Stimulated activated CD8-positive, alpha-beta memory T cell treated with anti-CD3 and anti-CD28 coated beads, Interleukin-7, amount 100 ng/mL, for 1 hour (primary cell): ENCODE results near the gene IVNS1ABP.
"Not testable (repeated sequence)": the region's sequence is repeated elsewhere in the genome, so short reads cannot be mapped to it uniquely, and the experiment has no call there.

Source experiments
- DNase-seq, 2 donors: peaks; one replicate each; pipeline ENCODE4 v3.0.0-alpha.2; 2020; ENCODE audit warnings: low read depth in 2 of 2

IVNS1ABP gene

DNA sequence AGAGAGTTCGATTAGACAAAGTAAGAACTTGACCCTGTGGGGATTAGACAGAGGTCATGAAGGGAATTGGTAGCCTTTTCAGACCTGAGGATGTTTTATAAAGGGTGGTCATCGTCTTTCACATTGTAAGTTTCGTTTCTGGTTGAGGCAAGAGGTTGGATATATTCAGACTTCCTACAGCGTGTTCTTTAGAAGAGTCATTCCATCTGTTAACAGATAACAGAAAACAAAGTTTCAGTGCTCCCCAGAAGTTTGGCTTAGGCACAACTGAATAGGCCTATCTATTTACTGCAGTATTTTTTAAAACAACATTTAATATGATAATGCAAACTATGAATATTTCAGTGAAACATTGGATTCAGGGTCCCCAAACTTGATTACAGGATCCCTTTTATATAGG lies 17.1 kb upstream of the IVNS1ABP start:
- DNase-seq: no peak

DNA sequence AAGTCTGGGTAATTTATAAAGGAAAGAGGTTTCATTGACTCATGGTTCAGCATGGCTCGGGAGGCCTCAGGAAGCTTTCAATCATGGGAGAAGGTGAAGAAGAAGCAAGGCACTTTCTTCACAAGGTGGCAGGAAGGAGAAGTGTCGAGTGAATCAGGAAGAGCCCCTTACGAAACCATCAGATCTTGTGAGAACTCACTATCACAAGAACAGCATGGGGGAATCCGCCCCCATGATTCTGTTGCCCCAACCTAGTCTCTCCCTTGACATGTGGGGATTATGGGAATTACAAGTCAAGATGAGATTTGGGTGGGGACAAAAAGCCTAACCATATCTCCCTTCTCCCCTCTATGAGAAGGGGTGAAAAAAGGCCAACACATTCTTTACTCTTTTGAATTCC lies 11.2 kb upstream of the IVNS1ABP start:
- no peak for DNase-seq

DNA sequence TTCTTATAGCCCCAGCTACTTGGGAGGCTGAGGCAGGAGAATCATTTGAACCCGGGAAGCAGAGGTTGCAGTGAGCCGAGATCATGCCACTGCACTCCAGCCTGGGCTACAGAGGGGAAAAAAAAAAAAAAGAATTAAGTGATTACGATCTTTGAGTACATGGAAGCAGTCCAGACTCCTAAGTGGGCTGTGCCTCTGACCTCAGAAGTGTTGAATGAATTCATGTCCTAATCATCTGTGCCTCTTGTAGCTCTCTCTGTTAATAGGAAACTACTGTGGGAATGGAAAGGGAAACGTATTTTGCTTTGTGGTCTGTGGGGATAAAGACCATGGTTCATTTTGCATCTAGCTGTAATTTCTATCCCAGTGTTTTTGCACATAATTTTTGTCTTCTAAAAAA lies 8.4 kb upstream of the IVNS1ABP start:
- no peak for DNase-seq

DNA sequence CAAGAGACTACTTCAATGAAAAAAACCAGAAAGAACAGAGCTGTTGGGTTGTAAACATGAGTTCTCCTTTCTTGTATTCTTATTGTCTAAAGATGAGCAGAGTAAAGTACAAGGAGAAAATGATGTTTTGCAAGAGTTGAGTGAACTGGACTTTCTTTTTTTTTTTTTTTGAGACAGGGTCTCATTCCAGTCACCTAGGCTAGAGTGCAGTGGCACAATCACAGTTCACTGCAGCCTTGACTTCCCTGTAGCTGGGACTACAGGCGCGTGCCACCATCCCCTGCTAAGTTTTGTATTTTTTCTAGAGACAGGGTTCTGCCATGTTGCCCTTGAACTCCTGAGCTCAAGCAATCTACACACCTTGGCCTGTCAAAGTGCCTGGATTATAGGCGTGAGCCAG lies 7.1 kb upstream of the IVNS1ABP start:
- DNase-seq: no peak

DNA sequence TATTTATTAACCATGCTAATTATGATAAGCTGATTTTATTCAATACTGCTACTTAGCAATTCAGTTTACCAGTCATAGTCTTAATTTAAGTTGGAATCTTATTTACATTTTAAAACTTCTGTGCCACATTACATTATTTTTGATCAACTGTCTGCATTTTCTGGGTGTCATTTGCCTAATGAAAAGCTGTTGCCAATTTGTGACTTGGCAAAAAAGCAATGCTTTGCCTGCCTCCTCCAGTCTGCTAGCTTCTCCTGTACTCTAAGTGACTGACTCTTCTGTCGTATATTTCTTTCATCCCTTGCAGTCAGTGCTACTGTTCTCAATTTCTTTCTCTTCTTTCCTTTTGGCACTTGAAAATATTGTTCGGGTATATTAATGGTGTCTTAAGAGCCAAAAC lies 5.6 kb upstream of the IVNS1ABP start:
- DNase-seq: no peak

DNA sequence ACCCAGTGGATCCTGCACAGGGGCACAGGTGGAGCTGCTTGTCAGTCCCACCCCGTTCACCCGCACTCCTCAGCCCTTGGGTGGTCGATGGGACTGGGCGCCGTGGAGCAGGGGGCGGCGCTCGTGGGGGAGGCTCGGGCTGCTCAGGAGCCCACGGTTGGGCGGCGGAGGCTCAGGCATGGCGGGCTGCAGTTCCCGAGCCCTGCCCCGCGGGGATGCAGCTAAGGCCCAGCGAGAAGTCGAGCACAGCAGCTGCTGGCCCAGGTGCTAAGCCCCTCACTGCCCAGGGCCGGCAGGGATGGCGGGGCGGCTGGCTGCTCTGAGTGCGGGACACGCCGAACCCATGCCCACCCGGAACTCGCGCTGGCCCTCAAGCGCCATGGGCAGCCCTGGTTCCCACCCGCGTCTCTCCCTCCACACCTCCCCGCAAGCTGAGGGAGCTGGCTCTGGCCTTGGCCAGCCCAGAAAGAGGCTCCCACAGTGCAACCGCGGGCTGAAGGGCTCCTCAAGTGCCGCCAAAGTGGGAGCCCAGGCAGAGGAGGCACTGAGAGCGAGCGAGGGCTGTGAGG lies 4.7 kb upstream of the IVNS1ABP start:
- not testable (repeated sequence) for DNase-seq

DNA sequence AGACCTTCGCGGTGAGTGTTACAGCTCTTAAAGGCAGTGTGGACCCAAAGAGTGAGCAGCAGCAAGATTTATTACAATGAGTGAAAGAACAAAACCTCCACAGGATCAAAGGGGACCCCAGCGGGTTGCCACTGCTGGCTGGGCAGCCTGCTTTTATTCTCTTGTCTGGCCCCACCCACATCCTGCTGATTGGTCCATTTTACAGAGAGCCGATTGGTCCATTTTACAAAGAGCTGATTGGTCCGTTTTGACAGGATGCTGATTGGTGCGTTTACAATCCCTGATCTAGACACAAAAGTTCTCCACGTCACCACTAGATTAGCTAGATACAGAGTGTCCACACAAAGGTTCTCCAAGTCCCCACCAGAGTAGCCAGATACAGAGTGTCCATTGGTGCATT lies 4.1 kb upstream of the IVNS1ABP start:
- DNase-seq: not testable (repeated sequence)

DNA sequence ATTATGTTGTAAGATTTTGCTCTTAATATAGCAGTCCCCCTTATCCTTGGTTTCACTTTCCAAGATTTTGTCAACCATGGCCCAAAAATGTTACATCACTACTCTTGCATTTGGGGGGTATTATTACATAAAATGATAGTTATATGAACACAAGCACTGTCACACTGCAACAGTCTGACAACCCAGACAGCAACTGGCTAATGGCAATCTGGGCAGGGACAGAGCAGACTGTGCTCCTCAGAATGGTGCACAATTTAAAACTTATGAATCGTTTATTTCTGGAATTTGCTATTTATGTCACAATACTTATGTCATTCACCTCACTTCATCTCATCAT lies 2.1 kb upstream of the IVNS1ABP start:
- DNase-seq: no peak

DNA sequence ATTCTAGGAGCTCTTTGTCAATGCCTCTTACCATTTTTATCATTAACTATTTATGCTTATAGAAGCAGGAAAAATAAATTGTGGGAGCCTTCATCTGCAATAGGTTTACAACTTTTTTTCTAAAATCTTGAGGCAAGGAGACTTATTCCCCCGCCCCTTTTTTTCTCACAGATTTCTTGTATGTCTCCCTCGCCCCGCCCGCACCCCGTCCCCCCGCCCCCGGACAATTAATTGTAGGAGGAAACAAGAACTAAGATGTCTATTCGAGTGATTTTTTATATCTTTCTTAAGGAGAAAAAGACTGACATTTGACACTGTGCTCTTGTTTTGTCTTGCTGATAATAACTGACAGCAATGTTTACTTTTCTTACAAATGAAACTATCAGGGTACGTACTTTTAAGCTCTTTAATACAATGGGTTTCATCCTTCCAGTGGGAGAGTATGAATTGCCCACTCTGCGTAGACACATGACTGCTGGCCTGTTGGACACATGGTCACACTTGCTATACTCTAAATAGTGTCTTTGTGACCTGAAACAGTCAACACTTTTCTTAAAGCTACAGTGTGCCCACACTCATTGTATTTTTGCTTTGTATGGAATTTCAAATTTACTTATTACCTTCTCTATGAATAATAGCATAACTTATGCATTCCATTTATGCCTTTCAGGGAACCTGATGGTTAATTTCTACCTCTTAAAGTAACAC lies 1.5 kb upstream of the IVNS1ABP start:
- no peak for DNase-seq

DNA sequence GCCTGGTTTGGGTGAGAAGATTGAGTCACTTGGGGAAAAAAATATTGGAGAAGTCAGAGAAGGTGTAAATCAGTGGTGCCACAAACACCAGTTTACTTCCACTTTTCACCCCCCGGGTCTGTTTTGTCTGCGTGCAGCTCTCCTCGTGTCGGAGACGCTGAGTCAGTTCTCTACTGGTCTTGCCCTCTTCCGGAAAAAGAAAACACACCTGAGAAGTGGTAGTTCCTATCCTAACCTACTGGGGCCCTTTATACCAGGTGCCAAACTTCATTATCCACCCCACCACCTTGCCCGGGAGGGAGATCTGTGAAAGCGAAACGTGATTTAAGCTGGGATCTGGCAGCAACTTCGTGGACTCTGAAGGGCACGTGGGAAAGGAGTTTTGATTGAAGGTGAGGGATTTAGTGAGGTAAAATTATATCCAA lies 855 bp upstream of the IVNS1ABP start:
- peak; percentile 50 to 51 for DNase-seq

DNA sequence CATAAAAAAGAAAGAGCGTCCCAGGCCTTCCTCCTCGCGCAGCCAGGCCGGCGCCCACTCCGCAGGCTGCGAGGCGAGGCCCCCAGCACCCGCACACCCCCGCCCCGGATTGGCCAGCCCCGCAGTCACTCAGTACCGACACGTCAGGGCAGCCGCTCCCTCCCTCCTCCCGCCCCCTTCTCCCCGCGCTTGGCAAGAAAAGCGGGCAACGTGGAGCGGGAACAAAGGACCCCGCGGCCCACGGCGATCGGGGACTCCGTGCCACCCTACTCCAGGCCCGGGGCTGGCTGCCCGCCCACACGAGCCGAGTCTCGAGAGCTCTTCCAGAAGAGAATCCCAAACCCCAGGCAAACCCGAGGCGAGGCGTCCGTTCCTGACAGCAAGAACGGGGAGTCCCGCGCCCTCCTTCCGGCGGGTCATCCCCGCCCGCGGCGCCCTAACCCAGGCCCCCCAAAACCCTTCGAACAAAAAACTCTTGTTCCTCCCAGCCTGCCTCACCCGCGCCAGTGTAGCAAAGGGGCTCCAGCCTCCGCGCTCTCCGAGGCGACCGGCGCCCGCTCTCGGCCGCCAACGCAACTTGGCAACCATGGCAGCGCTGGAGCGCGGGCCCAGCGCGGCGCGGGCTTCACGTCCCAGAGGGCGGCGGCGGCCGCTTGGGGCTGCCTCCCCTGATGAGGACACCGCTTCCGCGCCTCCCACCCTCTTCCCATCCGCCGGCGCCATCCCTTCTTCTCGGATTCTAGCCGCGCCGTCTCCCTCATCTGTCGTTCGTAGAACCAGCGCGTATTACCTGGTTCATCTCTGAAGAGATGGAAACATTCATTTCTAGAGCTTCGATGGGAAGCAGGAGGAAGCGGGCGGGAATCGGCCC lies 645 bp downstream of the IVNS1ABP start:
- DNase-seq: peak; percentile 79 to 81

DNA sequence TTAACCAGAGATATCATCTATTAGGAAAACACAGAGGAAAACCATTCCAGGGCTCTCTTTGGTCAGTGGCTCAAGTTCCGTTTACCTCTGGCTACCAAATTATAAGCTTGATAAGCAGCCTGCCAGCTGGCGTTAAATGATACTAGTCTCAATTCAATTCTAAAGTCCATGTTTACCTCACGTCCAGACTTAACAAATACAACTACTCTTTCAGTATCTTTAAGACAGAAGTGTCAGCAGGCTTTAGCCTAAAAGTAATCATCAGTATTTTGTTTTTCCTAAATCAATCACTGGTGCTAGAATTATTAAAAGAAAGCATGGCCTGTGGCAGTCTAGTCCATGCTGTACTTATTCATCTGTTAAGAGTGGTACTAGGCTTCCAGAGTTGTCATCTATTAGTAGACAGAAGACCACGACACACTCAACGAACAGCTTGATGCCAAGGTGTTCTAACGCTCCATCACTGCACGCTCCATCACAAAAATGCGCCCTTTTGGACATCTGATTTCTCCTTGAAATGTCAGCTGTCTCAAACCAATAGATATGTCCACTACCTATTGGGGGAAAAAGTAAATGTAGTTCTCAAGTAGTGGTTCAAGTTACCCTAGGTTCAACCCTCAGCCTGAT lies 1.5 kb downstream of the IVNS1ABP start:
- no peak for DNase-seq

DNA sequence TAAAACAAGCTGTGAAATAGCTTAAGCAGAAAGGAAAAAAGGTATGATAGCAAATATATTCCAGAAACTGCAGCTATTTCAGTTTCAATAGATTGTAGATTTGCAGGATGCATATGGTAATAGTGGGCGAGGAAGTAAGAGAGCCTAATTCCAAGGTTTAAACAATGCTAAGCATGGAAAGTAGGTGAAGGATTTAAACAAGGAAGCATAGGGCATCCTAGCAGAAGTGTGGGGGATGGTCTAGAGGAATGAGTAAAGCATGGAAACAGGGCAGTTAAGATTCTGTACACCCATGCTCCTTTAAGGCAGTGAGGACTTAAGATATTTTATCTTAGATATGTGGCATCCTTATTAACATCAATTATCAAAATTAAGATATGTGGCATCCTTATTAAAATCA lies 2.6 kb downstream of the IVNS1ABP start:
- no peak for DNase-seq

DNA sequence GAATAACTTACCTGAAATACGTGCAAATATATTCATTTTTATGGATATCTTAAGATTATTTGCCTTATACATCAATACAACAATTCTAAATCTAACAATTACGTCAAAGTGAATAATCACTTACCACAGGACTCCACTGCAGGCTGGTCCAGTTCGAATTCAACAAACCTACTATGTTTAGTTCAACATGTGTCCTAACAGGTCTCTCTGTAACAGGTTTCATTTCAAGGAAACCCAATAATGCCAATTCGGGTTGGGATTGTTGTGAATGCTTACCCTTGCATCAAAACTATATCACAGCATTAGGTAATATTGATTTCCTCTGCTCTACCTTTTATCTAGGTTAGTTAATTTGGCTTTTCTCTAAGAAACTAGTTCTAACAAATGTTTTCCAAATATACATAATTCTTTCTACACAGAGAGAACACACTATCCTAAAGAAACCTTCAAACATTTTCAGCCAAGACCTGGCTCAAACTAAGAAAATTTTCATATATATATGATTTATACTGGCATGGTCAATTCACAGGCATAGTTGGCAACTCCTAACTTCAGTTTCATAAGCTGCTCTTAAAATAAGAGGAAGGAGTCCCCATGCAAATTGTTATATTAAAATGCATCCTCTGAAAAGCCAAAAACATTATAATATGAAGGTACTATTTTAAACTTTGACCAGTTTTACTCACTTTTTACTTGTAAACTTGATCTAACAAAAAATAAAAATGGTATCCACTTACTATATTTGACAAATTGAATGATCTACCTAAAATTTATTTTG lies 4.5 kb downstream of the IVNS1ABP start:
- DNase-seq: no peak

DNA sequence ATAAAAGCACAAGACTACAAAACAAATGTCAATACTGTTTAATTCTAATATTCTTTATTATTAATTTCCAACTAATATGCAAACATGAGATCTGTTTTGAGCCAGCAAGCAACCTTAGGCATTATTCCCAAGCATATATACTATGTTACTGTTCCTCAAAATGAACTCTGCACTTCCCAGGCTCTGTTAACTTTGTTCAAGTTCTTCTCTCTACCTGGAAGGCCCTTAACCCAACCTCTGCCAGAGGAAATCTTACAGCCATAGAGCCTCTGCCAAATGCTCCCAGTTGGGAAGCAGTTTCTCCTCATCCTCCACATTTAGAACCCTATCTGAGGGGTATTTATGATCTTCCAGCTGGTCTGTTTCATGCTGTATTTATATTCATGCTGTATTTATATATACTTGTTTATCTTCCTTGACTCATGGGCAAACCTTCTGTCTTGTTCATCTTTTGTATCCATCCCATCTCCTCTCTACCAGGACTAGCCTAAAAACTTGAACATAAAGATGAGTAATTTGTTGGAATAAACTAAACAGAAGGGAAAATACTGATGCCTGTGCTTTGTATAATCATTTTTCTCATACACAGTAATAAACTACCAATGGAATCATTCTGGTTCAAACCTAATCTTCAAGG lies 5.3 kb downstream of the IVNS1ABP start:
- DNase-seq: no peak

DNA sequence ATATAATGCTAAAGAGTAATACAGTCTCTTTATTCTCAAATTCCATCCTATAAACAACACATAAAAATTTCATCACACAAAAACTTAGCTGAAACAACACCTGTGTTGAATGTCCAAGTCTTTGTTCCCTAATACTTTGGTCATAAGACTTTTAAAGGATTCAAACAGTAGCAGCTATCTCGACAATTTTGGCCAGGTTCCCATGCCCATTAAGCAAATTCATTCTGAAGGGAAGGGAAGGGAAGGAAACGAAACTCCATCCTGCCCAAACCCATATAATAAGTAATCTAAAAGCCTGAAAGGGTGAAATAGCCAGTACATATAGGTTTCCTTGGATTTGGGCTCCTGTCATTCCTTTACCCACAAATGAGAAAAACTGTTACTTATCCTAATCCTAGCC lies 7.5 kb downstream of the IVNS1ABP start:
- no peak for DNase-seq

DNA sequence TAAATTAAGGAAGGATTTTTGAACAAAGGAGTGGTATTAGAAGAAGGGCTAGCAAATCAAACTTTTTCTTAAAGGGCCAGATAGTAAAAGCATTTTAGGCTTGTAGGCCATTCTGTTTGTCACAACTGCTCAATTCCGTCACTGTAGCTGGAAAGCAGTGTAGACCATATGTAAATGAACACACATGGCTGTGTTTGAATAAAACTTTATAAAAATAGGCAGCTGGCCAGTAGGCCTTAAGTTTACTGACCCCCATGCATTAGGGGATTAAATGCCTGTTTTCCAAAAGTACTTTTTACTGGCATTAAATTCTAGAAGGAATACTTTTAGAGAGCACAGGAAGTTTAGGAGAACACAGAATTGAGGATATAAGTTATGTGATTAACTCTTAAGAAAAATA lies 8.9 kb downstream of the IVNS1ABP start:
- no peak for DNase-seq

DNA sequence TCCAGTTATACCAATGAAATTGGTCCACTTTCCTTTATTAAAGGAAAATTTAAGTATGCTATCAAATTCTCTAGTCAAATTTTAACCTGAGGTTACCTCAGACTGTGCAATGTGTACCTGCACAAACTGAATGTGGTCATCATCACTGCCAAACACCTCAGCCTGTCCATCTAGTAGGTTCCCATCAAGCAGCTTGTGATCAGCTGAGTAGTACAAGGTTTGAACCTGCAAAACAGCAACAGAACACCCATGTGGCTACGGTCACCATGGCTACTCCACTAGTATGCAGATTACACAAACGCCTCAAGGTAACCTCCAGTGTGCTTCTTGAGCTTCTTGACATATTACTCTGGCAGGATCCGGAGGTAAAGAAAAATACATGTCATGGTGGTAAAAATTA lies 11.6 kb downstream of the IVNS1ABP start:
- no peak for DNase-seq

DNA sequence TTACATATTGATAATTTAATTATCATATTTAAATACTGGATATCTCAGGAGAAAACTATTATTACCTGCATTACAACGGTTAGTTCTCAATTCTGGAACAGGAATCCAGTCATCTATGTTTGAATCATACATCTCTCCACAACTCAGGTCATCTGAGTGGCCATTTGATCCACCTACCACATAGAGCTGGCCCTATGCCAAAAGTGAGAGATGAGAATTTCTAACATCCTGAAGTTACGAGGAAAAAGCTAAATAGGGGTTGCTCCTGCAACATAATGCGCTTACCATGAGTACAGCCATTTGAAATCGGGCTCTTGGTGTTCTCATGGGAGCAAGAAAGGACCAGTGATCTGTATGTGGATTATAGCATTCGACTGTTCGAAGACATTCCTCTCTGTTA lies 16.9 kb downstream of the IVNS1ABP start:
- DNase-seq: no peak

DNA sequence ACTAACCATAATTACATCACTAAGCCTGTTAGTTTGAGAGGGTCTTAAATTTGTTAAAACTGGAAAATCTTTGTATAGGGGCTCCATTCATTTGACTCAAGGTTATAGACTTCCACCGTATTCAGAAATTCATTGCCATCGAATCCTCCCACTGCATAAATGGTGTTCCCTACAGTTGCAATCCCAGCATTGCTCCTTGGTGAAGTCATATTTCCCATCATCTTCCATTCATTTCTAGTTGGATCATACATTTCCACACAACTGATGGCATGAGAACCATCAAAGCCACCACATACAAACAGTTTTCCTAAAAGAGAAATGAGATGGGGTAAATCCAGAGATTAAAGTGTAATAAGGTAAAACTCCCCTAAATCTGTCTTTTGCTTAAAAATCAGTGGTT lies 19.1 kb downstream of the IVNS1ABP start:
- DNase-seq: no peak

DNA sequence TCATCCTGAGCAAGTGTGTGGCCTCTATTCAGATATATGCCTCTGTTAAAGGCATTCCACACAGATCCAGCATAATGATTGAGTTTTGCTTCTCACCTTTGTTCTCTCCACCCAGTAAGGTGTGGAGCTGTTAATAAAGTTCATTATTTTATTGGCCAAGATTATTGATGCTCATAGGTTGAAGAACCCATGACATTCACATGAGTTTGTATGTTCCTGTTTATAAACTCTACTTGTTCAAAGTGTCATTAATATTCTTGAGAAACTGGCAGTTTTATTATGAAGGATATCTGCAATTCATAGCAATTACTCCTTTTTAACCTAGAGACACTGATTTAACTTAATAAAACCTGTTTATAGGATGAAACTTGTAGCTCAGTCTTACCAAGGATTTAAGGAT lies 22.0 kb downstream of the IVNS1ABP start:
- DNase-seq: no peak
